NCI-H446 treated with DMSO at 0.1 percent for 48 hours (cell line): Measurements from ENCODE around the gene RASD2.

ENCODE experiments used
- DNase-seq: peaks from one replicate; lab custom pipeline; 2025; lab: John Stamatoyannopoulos, UW

RASD2 gene

GRCh38 chr22:35518811-35519210 lies 21.8 kb upstream of the RASD2 start:
- DNase-seq = no peak

- no peak for DNase-seq
Observed at GRCh38 chr22:35519306-35520000, 21.2 kb upstream of the RASD2 start.

- no peak for DNase-seq
Observed at GRCh38 chr22:35521358-35522224, 19.0 kb upstream of the RASD2 start.

- no peak for DNase-seq
Observed at GRCh38 chr22:35522225-35523149, 18.1 kb upstream of the RASD2 start.

GRCh38 chr22:35523167-35523947 lies 17.3 kb upstream of the RASD2 start:
- no peak for DNase-seq

- peak; percentile 76 for DNase-seq
Observed at GRCh38 chr22:35524966-35525686, 15.5 kb upstream of the RASD2 start.

GRCh38 chr22:35525687-35526332 lies 14.8 kb upstream of the RASD2 start:
- no peak for DNase-seq

GRCh38 chr22:35526333-35526979 lies 14.2 kb upstream of the RASD2 start:
- DNase-seq = no peak

- no peak for DNase-seq
Observed at GRCh38 chr22:35528927-35529326, 11.7 kb upstream of the RASD2 start.

- DNase-seq = no peak
Observed at GRCh38 chr22:35530700-35531099, 9.9 kb upstream of the RASD2 start.

- no peak for DNase-seq
Observed at GRCh38 chr22:35531202-35531601, 9.4 kb upstream of the RASD2 start.

GRCh38 chr22:35531676-35532075 lies 9.0 kb upstream of the RASD2 start:
- DNase-seq = no peak

- no peak for DNase-seq
Observed at GRCh38 chr22:35533365-35534029, 7.1 kb upstream of the RASD2 start.

GRCh38 chr22:35534091-35534490 lies 6.5 kb upstream of the RASD2 start:
- DNase-seq = no peak

GRCh38 chr22:35537232-35537631 lies 3.4 kb upstream of the RASD2 start:
- no peak for DNase-seq

- DNase-seq = no peak
Observed at GRCh38 chr22:35538801-35539321, 1.8 kb upstream of the RASD2 start.

- DNase-seq = no peak
Observed at GRCh38 chr22:35539487-35539886, 1.1 kb upstream of the RASD2 start.

- DNase-seq = no peak
Observed at GRCh38 chr22:35539910-35540594, 579 bp upstream of the RASD2 start.
